ENCODE measurements around the gene KCNA3.

- no peak for TF ChIP-seq CTCF (IDR thresholded peaks at IDR 0.05)
- no peak for TF ChIP-seq POLR2A (IDR thresholded peaks at IDR 0.05)
Observed at GRCh38 chr1:110667776-110668175, 7.0 kb downstream of the KCNA3 start.
